HL-60 (cell line): ENCODE data around the gene ADAMTS4.

ENCODE experiments used
- CTCF ChIP-seq: IDR thresholded peaks from one replicate; pipeline ENCODE4 v1.5.1; 2011; ENCODE audit warnings: low read length, control low read depth, inconsistent platforms; ENCODE audit not compliant: insufficient read depth
- REST ChIP-seq: IDR thresholded peaks from 2 replicates; pipeline ENCODE4 v1.6.1; 2012; ENCODE audit warnings: low read depth; ENCODE audit not compliant: insufficient replicate concordance

- no peak for TF ChIP-seq CTCF
- TF ChIP-seq REST, result no peak
Measured at GRCh38 chr1:161164901-161165610, 33.8 kb downstream of the ADAMTS4 start.
